A673 (cell line): Measurements from ENCODE around the gene CSNK1D. TPM values are rescaled to one million over a fixed set of nuclear protein-coding genes. Genes with fewer than 3 reads are reported as not detected.
"Not testable (repeated sequence)": the region's sequence is repeated elsewhere in the genome, so short reads cannot be mapped to it uniquely, and the experiment has no call there.

Experiments used
- BruUV-seq: library from RNA; stranded (reverse); fragments of 400-500 nt; replicated peaks from 2 replicates; lab custom pipeline; 2021; lab: Mats Ljungman, UMichigan
- CTCF ChIA-PET: fragments of 300-600 bp; sonication (Branson Sonifier 250); formaldehyde crosslinking; loops from one replicate; lab custom pipeline; 2022; ENCODE audit warnings: antibody characterized with exemption; lab: Charles Lee
- POLR2A ChIA-PET: fragments of 300-600 bp; sonication (Branson Sonifier 250); formaldehyde crosslinking; loops from one replicate; lab custom pipeline; 2022; ENCODE audit warnings: antibody characterized with exemption; ENCODE audit not compliant: low non-redundant PET; lab: Charles Lee
- DNase-seq: peaks from one replicate; pipeline ENCODE4 v3.0.0-alpha.2; 2015; ENCODE audit warnings: low spot score
- H3K27ac ChIP-seq: fragments of 200-600 bp; sonication (generic); 2 replicates; pipeline ENCODE4 v1.5.1; 2016; ENCODE audit warnings: mixed run types, low read depth, mild to moderate bottlenecking, mixed read lengths, antibody characterized with exemption, low read length; ENCODE audit not compliant: poor library complexity, severe bottlenecking
- H3K27me3 ChIP-seq: fragments of 200-600 bp; sonication (generic); replicated peaks from 2 replicates; pipeline ENCODE4 v1.6.1; 2017; ENCODE audit warnings: mixed run types, low read depth, mild to moderate bottlenecking, mixed read lengths, antibody characterized with exemption, low read length; ENCODE audit not compliant: insufficient read depth, poor library complexity
- H3K36me3 ChIP-seq: fragments of 200-600 bp; sonication (generic); 2 replicates; pipeline ENCODE4 v1.6.1; 2016; ENCODE audit warnings: mixed run types, mild to moderate bottlenecking, mixed read lengths, antibody characterized with exemption, low read length; ENCODE audit not compliant: insufficient read depth, poor library complexity, severe bottlenecking
- H3K4me1 ChIP-seq: fragments of 200-600 bp; sonication (generic); 2 replicates; pipeline ENCODE4 v1.6.1; 2017; ENCODE audit warnings: mixed run types, mild to moderate bottlenecking, mixed read lengths, antibody characterized with exemption, low read length; ENCODE audit not compliant: insufficient read depth, poor library complexity, severe bottlenecking
- H3K4me3 ChIP-seq: fragments of 200-600 bp; sonication (generic); 2 replicates; pipeline ENCODE4 v1.5.1; 2016; ENCODE audit warnings: low read depth, mixed run types, mild to moderate bottlenecking, mixed read lengths, low read length; ENCODE audit not compliant: poor library complexity, severe bottlenecking
- H3K9me3 ChIP-seq: fragments of 200-600 bp; sonication (generic); 2 replicates; pipeline ENCODE4 v1.6.1; 2016; ENCODE audit warnings: mixed run types, low read depth, mild to moderate bottlenecking, mixed read lengths, antibody characterized with exemption, low read length; ENCODE audit not compliant: poor library complexity, severe bottlenecking
- CTCF ChIP-seq: fragments of 300-800, 200-600 bp; sonication (generic); conservative IDR thresholded peaks from 2 replicates; pipeline ENCODE4 v1.5.1; 2017; ENCODE audit warnings: low read depth, mild to moderate bottlenecking, antibody characterized with exemption, low read length, moderate library complexity, mixed read lengths
- EZH2 ChIP-seq: fragments of 200-600 bp; sonication (generic); IDR thresholded peaks from 2 replicates; pipeline ENCODE4 v1.6.1; 2017; ENCODE audit warnings: borderline replicate concordance, low read depth, mild to moderate bottlenecking, mixed read lengths, antibody characterized with exemption, low read length; ENCODE audit not compliant: poor library complexity, severe bottlenecking
- intact Hi-C: fragments of 100-400 bp; cut with micrococcal nuclease; formaldehyde crosslinking; loops from one replicate; pipeline ENCODE4 v1.10.0; 2022; ENCODE audit not compliant: unreplicated experiment
- total RNA-seq: library from RNA; stranded (reverse); gene quantifications from 2 replicates; pipeline ENCODE4 v1.2.3, GENCODE V29; 2021

CSNK1D gene
- total RNA-seq, 1 experiment from 2014 or later: 150 TPM

DNA sequence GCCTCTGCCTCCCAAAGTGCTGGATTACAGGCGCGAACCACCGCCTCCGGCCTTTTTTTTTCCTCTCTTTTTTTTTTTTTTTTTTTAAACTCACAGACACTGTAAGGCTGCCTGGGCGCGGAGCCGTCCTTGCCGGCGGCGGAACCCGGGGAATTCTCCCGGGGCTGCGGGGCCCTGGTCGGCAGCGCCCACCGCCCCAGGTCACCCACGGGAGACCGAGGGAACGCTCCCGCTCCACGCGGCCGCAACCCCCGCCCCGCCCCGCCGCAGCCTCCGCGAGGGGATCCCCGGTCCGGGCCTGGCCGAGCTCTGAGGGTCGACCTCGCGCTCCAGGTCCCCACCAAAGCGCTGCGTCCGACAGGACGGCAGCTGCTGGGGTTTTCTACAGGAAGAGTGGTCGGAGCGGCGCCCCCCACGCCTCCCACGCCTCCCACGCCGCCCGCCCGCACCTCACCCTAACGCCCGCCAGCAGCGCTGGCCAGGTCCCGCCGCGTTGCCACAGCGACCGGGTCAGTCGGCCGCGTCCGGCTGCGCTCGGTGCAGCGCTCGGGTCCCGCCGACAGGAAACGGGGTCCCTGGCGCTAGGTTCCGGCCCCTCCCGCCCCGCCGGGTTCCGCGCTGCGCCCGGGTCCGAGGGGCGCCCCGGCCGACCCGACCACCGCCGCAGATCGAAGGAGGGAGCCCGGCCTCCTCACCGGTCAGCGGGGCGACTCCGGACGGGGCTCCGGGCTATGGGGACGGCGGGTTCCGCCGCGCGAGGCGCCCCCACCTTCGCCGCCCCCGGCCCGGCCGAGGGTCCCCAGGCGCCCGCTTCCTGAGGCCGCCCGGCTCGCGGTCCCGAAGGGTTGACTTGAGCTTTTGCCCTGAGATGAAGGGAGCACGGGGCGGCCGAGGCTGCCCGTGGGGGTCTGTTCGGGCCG is 60.9 kb downstream of the CSNK1D start, which contains the start of gene CCDC57:
TSS of gene CCDC57 (minus strand) at position 512 of the 920 bp plus-strand sequence. CDS start 10,898 bp downstream, outside the sequence.
- H3K27me3 ChIP-seq: no peaks in the 10 kb centered on the region
- intact Hi-C loops: no loop called here
- peak; percentile 81 for DNase-seq
- CTCF ChIA-PET: no interaction called here
- peak within 1 kb of the TSS; percentile 83 for H3K27ac ChIP-seq
- peaks cover 8% of the 10 kb centered on the region for H3K4me1 ChIP-seq
- H3K36me3 ChIP-seq: no peaks in the 10 kb centered on the region
- peak within 1 kb of the TSS; percentile 100 for H3K4me3 ChIP-seq
- no TSS peak for BruUV-seq
- POLR2A ChIA-PET: no interaction called here
- no peaks in the 10 kb centered on the region for H3K9me3 ChIP-seq
- TF ChIP-seq CTCF (no peak), EZH2 (no peak)

- BruUV-seq, H3K27ac ChIP-seq, H3K36me3 ChIP-seq, DNase-seq, H3K9me3 ChIP-seq, POLR2A ChIA-PET, H3K27me3 ChIP-seq, intact Hi-C loops, CTCF ChIA-PET, H3K4me3 ChIP-seq: not testable (repeated sequence)
- H3K4me1 ChIP-seq: peaks cover 14% of the 10 kb centered on the region
Observed at GRCh38 chr17:82210655-82211054, 62.8 kb downstream of the CSNK1D start.

- Histone ChIP-seq H3K4me1 (peaks cover 9% of the 10 kb centered on the region), H3K9me3 (no peaks in the 10 kb centered on the region), H3K27me3 (no peaks in the 10 kb centered on the region), H3K36me3 (no peaks in the 10 kb centered on the region), H3K27ac (peak overlapping the region; percentile 16), H3K4me3 (no peak overlapping the region)
- peak; percentile 91 for DNase-seq
- intact Hi-C loops: no loop called here
- CTCF ChIA-PET: interaction anchor here (0.6 to 1.0 kb wide), 5 partner anchors 8 to 230 kb away, joined by 3 to 4 read pairs (median 3); no protein-coding TSS in a partner anchor
- POLR2A ChIA-PET: interaction anchor here (0.5 kb wide), 1 partner anchor 315 kb away, joined by 4 read pairs; no protein-coding TSS in a partner anchor
- no TSS peak for BruUV-seq
- no peak for TF ChIP-seq EZH2
- TF ChIP-seq CTCF: peak; percentile 91
Observed at GRCh38 chr17:82205720-82206508, 67.6 kb downstream of the CSNK1D start.
